Measurements from ENCODE around the gene RBM12.
"Not testable (repeated sequence)": the region's sequence is repeated elsewhere in the genome, so short reads cannot be mapped to it uniquely, and the experiment has no call there.

RBM12 gene

GRCh38 chr20:35664466-35665206, at the start of gene RBM12, which contains the start of gene CPNE1:
RBM12 (minus strand) TSS chr20:35664900; CDS start chr20:35655322, 9,578 bp downstream.
CPNE1 (minus strand) TSS chr20:35664900; CDS start chr20:35632923, 31,977 bp downstream.
- DNase-seq (ENCODE audit: low read depth), result peak; percentile 74
- H3K4me3 ChIP-seq (ENCODE audit: control insufficient read depth, low read depth, low read length), result peak within 1 kb of the TSS; percentile 86
- TF ChIP-seq, protein P1, sequence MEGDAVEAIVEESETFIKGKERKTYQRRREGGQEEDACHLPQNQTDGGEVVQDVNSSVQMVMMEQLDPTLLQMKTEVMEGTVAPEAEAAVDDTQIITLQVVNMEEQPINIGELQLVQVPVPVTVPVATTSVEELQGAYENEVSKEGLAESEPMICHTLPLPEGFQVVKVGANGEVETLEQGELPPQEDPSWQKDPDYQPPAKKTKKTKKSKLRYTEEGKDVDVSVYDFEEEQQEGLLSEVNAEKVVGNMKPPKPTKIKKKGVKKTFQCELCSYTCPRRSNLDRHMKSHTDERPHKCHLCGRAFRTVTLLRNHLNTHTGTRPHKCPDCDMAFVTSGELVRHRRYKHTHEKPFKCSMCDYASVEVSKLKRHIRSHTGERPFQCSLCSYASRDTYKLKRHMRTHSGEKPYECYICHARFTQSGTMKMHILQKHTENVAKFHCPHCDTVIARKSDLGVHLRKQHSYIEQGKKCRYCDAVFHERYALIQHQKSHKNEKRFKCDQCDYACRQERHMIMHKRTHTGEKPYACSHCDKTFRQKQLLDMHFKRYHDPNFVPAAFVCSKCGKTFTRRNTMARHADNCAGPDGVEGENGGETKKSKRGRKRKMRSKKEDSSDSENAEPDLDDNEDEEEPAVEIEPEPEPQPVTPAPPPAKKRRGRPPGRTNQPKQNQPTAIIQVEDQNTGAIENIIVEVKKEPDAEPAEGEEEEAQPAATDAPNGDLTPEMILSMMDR (IDR thresholded peaks at IDR 0.05; ENCODE audit: control insufficient read depth, insufficient read depth, low read depth, low read length, missing control alignments), result no peak

- no peak for DNase-seq (ENCODE audit: low read depth)
- TF ChIP-seq, protein P1 (IDR thresholded peaks at IDR 0.05; ENCODE audit: control insufficient read depth, insufficient read depth, low read depth, low read length, missing control alignments), result no peak
- no peak overlapping the region for H3K4me3 ChIP-seq (ENCODE audit: control insufficient read depth, low read depth, low read length)
Observed at GRCh38 chr20:35714127-35714526, 49.4 kb upstream of the RBM12 start.

DNA sequence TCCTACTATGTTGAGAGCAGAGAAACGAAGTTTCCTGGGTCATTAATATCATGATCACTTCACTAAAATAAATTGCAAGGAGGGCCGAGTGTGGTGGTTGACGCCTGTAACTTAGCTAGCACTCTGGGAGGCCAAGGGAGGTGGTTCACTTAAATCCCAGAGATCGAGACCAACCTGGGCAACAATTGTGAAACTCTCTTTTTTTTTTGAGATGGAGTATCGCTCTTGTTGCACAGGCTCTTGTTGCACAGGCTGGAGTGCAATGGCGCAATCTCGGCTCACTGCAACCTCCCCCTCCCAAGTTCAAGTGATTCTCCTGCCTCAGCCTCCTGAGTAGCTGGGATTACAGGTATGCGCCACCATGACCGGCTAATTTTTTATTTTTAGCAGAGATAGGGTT, 48.4 kb upstream of the RBM12 start:
- not testable (repeated sequence) for H3K4me3 ChIP-seq (ENCODE audit: control insufficient read depth, low read depth, low read length); DNase-seq (ENCODE audit: low read depth)

DNA sequence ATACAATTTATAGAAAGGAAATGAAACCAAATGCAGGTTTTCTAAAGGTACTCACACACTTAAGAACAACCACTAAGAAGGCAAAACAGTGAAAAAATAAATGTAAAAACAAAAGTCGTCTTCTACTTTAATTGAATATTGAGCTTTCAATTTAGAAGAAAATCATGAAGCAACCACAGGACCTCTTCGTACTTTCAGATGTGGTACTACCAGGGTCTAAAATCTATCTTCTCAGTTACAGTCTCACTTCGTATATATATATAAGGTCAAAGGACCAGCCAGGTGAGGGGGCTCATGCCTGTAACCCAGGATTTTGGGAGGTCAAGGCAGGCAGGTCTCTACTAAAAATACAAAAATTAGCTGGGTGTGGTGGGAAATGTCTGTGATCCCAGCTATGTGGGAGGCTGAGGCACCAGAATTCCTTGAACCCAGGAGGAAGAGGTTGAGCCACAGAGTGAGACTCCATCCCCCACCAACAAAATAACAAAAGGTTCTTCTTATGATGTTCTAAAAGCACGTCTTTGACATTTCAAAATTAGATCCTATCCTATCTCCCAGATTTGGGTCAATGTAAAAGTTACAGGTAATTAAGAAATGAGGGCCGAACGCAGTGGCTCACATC, 47.0 kb upstream of the RBM12 start:
- no peak for DNase-seq (ENCODE audit: low read depth)
- TF ChIP-seq, protein P1 (IDR thresholded peaks at IDR 0.05; ENCODE audit: control insufficient read depth, insufficient read depth, low read depth, low read length, missing control alignments), result no peak
- H3K4me3 ChIP-seq (ENCODE audit: control insufficient read depth, low read depth, low read length), result no peak overlapping the region

GRCh38 chr20:35710884-35711587, 46.3 kb upstream of the RBM12 start:
- DNase-seq (ENCODE audit: low read depth), result no peak
- no peak overlapping the region for H3K4me3 ChIP-seq (ENCODE audit: control insufficient read depth, low read depth, low read length)

GRCh38 chr20:35710039-35710438, 45.3 kb upstream of the RBM12 start:
- no peak for DNase-seq (ENCODE audit: low read depth)
- TF ChIP-seq, protein P1 (IDR thresholded peaks at IDR 0.05; ENCODE audit: control insufficient read depth, insufficient read depth, low read depth, low read length, missing control alignments), result no peak
- H3K4me3 ChIP-seq (ENCODE audit: control insufficient read depth, low read depth, low read length), result no peak overlapping the region

More at GRCh38 chr20:35710884-35711587, 46.3 kb upstream of the RBM12 start:
- TF ChIP-seq, protein P1 (IDR thresholded peaks at IDR 0.05; ENCODE audit: control insufficient read depth, insufficient read depth, low read depth, low read length, missing control alignments), result no peak

DNA sequence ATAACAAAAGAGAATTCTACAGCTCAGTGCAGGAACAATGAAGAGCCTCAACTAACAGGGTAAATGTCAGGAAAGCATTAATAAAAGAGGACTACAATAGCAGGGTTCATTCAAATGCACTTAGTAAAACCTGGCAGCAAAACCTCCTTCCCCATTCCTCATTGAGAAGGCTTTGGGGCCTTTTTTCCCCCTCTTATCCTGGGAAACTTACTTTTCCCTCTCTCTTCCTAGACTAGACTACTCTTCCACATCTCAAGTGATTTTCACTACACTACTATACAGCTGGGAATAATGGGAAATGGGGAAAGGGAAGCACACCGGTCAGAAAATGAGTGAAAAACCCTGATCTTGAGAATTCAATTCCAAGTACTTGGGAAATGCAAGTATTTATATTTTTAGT, 44.6 kb upstream of the RBM12 start:
- no peak for DNase-seq (ENCODE audit: low read depth)
- no peak overlapping the region for H3K4me3 ChIP-seq (ENCODE audit: control insufficient read depth, low read depth, low read length)
- TF ChIP-seq, protein P1 (IDR thresholded peaks at IDR 0.05; ENCODE audit: control insufficient read depth, insufficient read depth, low read depth, low read length, missing control alignments), result no peak

Measured in AG09309 (cell line).